SK-N-DZ (cell line): ENCODE data around the gene GPR42. TPM values are rescaled to one million over a fixed set of nuclear protein-coding genes. Genes with fewer than 3 reads are reported as not detected.
A peak's percentile ranks its signal among the peaks of the same experiment; 100 is the strongest.

Source experiments
- DNase-seq: peaks from one replicate; pipeline ENCODE4 v3.0.0-alpha.2; 2015; ENCODE audit warnings: low spot score
- polyA plus RNA-seq, 2 experiments: library from polyadenylated mRNA; depleted of rRNA; stranded (reverse); fragments of >200 nt; gene quantifications; 2 replicates each; pipeline ENCODE4 v1.2.3, GENCODE V29; 2014

The GPR42 gene, protein sequence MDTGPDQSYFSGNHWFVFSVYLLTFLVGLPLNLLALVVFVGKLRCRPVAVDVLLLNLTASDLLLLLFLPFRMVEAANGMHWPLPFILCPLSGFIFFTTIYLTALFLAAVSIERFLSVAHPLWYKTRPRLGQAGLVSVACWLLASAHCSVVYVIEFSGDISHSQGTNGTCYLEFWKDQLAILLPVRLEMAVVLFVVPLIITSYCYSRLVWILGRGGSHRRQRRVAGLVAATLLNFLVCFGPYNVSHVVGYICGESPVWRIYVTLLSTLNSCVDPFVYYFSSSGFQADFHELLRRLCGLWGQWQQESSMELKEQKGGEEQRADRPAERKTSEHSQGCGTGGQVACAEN
- polyA plus RNA-seq (2014; cell fraction: cytosol; rRNA removed): not detected in 2 replicates
- polyA plus RNA-seq (2014; cell fraction: nucleus; rRNA removed): not detected in 2 replicates

DNA sequence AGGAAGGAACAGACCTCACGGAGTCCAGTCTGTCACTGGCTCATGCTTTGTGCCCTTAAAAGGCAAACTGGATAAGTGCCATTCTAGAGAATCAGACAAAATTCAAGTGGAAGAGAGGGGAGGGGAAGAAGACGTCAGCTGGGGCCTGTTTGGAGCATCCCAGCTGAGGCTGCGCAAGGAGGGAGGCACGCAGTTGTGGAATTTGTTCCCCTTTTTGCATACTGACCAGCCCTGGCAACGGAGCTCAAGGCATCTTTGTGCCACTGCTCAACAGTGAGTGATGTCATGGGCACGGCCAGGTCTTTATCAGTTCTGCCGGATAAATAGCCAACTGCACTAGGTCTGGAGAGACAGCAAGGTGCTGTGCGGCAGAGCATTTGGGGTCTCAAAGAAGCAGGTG, at the start of gene GPR42:
Gene GPR42 (plus strand): TSS at position 347 of the 400 bp plus-strand sequence. CDS start 292 bp downstream, outside the sequence.
- DNase-seq: no peak

DNA sequence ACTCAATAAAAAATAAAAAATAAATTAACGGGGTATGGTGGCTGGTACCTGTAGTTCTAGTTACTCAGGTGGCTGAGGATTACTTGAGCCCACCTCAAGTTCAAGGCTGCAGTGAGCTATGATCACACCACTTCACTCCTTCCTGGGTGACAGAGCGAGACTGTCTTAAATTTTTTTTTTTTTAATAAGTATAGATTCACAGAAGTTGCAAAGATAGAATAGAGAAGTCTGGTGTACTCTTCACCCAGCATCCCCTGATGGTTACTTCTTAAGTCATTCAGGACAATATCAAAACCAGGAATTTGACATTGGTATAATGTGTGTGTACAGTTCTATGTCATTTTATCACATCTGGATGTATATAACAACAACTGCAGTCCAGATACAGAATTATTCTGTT, 49.6 kb upstream of the GPR42 start:
- no peak for DNase-seq

DNA sequence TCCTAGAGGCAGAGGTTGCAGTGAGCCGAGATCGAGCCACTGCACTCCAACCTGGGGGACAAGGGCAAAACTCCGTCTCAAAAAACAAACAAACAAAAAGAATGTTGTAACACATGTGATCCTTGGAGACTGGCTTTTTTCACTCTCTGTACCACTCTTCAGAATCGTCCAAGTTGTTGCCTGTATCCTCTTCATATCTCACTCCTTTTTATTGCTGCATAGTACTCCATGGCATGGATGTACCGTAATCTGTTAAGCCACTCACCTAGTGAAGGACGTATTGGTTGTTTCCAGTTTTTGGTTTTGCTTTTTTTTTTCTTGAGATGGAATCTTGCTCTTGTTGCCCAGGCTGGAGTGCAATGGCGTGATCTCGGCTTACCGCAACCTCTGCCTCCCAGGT, 48.9 kb upstream of the GPR42 start:
- no peak for DNase-seq

DNA sequence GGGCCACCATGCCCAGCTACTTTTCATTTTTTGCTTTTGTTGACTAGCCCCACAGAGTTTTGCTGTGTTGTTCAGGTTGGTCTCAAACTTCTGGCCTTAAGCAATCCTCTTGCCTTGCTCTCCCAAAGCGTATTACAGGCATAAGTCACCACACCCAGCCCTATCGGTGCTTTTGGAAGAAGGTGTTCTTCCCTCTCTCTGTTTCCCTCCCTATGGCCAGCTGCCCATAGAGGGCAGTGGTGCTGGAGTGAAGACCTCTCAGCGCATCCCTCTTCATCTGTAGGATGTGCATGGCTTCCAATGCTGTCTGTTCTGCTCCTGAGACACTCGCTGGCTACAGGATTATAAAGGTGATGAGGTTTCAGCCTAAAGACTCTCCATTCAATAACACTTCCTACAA, 43.2 kb upstream of the GPR42 start:
- no peak for DNase-seq

DNA sequence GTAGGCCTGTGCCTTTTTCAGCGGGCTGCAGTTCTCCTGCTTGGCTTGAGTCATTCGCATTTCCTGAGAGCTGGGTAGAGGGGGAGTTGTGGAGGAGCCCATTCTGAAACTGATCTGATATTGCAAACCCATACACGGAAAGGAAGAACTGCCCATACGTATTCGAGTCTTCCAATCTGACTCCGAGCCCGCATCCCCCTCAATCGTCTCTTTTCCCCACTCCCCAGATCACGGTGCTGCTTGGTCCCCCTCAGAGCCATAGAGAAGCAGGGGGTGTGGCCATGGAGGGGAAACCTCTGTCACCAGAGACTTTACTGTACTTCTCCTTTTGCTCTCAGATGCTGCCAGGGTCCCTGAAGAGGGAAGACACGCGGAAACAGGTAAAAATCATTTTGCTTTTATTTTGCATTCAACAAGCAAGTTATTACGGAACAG, 42.0 kb upstream of the GPR42 start, which contains the start of gene CD22:
Gene CD22 (plus strand): TSS at position 337 of the 435 bp plus-strand sequence. CDS start 2,854 bp downstream, outside the sequence.
- no peak for DNase-seq

DNA sequence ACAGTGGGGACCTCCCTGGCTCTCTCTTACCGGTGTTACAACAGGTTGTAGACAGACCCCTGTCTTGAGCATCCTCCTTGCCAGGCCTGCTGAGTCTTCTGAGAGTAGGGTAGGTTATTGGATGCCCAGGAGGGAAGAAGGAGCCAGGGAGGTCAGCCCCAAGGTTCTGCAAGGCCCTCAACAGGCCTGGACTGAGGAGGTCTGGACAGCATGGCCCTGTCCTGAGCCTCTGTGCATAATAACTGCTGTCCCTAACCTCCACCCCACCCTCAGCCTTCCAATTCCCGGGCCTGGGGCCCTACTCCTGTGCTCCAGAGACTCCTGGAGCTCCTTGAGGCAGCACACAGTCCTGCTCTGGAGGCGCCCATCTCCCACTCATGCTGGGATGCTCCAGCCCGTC, 41.5 kb upstream of the GPR42 start:
- no peak for DNase-seq

DNA sequence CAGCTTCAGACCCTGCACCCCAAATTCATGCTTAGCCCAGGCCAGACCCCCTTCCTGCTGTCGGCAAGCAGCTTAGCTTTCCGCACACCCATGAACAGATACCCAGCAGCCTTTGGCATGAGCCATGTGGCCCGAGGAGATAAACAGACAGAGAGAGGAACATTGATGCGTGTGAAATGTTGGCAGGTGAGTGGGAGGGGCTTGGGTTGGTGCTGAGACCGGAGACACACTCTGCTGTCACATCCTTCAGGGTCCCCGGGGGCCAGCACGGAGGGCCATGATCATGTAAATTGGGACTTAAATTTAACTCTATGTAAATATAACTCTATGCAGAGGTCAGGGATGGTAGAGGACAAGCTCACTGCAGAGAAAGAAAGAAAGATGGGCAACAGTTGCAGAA, 40.4 kb upstream of the GPR42 start:
- no peak for DNase-seq

DNA sequence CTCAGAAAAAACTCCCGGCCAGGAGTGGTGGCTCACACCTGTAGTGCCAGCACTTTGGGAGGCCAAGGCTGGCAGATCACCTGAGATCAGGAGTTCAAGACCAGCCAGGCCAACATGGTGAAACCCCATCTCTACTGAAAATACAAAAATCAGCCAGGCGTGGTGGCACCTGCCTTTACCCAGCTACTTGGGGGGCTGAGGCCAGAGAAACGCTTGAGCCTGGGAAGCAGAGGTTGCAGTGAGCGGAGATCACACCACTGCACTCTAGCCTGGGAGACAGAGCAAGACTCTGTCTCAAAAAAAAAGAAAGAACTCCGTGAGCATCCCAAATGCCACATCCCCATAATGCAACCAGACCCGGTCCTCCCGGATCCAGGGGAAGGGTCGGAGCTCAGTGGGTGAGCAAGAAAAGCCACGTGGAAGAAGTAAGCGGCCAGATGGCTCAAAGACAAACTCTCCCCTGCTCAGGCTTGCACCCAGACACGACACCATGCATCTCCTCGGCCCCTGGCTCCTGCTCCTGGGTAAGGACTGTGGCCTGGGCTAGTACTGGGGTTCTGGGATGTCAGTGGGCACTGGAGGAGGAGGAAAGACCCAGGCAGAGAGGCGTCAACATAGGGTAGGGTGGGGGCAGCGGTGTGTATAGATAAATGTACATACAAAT, 39.2 kb upstream of the GPR42 start:
- DNase-seq: no peak

DNA sequence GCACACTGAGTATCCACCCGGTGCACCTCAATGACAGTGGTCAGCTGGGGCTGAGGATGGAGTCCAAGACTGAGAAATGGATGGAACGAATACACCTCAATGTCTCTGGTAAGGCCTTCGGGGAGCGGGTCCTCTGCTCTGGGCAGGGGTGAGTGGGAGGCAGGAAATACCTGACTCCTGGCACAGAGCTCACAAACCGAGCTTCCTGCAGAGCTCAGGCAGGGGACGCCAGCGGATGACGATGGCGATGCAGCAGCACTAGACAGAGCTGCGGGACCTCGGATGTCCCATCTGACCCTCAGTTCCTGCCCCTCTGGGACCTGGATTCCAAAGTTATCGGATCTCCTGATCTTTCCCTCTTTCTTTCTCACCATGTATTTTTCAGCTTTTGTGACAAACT, 38.1 kb upstream of the GPR42 start:
- no peak for DNase-seq

DNA sequence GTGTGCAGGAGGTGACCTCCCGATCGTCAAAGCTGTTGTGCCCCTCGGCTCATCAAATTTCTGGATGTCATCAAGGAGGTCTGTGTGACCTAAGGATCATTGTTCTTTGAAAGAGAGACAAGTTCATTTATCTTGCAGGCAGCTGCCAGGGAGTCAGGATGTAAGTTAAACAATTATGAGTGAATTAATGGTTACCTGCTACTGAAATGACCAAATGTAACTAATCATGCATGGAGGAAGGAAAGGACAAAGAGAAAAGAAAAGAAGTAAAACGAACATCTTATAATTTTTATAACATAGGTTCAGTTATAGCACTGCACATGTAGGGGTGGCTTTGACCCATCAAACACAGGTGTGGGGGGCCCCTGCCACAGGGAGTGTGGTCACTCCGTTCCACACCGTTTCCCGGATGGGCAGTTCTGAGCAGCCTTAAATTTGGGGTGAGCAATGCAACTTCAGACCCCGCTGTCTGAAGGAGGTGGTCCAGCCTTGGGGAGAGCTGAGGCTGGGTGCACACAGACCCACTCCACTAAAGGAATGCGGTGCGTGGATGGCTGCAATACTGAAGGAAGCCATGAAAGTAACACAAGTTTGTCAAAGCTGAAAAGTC, 36.6 kb upstream of the GPR42 start:
- no peak for DNase-seq

DNA sequence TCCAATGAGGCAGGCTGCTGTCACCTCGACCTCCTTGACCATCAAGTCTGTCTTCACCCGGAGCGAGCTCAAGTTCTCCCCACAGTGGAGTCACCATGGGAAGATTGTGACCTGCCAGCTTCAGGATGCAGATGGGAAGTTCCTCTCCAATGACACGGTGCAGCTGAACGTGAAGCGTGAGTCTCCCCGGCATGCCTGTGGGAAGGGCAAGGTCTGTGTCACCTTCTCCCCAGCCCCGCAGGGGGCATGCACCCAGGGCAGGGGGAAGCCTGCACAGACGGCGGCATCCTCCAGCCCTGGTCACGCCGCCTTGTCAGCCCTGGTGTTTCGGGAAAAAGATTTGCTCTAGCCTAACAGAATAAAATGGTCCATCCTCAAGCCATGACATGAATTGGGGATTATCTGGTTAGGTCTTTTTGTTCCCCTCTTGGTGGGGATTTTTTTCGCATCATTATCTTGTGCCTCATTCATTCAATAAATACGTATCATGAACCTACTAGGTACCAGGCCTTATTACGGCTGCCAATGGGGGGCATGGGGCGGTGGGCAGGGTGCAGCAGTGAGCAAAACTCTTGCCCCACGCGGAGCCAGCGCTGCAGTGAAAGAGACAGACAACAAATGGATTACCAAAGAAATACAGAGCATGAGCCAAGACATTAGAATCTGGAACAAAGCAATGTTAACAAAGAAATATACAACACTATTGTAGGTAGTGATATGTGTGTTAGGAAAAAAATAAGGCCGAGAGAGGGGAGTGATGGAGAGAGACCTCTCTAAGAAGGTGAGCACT, 34.5 kb upstream of the GPR42 start:
- no peak for DNase-seq

DNA sequence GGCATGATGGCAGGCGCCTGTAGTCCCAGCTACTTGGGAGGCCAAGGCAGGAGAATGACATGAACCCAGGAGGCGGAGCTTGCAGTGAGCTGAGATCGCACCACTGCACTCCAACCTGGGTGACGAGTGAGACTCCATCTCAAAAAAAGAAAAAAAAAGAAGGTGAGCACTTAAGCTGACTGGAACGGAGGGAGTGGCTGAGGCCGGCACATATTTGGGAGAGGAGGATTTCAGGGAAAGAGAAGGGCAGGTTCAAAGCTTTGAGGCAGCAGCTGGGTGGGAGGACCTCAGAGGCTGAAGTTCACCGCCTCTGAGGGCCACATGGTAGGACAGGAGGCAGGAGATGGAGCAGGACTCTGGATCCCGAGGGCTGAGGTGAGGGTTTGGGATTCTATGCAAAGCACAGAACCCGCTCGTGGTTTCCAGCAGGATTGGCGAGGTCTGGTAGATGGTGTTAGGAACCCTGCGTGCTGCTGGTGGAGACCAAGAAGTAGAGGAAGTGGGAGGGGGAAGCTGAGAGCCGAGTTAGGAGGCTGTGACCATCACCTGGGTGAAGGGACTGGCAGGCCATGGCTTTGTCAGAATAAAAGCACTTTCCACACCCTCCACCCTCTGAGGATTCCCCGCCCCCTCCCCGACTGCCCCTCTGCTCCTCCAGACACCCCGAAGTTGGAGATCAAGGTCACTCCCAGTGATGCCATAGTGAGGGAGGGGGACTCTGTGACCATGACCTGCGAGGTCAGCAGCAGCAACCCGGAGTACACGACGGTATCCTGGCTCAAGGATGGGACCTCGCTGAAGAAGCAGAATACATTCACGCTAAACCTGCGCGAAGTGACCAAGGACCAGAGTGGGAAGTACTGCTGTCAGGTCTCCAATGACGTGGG, 33.5 kb upstream of the GPR42 start:
- DNase-seq: no peak

DNA sequence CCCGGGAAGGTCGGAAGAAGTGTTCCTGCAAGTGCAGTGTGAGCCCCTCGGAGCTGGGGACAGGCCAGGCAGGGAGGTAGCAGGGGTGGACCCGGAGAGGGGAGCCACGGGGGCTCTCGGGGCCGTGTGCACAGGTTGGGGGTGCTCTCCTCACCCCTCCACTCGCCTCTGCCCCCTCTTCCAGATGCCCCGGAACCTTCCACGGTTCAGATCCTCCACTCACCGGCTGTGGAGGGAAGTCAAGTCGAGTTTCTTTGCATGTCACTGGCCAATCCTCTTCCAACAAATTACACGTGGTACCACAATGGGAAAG, 32.9 kb upstream of the GPR42 start:
- DNase-seq: no peak

DNA sequence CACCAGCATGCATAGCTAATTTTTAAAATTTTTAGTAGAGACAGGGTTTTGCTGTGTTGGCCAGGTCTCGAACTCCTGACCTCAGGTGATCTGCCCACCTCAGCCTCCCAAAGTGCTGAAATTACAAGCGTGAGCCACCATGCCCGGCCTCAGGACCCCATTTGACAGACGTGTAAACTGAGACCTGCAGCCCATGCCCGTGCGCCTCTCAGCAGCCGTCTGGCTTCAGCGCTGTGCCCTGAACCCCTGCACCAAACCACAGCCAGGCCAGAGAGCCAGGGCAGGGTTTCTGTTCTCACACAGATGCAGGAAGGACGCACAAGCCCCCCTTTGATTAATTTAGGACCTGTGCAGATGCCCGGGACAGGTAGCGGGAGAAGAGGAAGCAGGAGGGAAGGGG, 30.4 kb upstream of the GPR42 start:
- no peak for DNase-seq

DNA sequence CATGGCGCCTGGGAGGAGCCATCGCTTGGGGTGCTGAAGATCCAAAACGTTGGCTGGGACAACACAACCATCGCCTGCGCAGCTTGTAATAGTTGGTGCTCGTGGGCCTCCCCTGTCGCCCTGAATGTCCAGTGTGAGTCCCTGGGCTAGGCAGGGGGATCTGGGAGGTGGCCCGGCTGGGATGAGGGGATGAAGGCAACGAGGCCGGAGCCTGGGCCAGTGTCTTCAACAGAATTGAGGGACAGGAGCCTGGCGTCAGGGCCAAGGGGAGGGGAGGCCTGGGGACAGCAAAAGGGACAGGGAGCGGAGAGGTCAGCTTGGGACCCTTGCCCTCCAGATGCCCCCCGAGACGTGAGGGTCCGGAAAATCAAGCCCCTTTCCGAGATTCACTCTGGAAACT, 29.9 kb upstream of the GPR42 start:
- no peak for DNase-seq

DNA sequence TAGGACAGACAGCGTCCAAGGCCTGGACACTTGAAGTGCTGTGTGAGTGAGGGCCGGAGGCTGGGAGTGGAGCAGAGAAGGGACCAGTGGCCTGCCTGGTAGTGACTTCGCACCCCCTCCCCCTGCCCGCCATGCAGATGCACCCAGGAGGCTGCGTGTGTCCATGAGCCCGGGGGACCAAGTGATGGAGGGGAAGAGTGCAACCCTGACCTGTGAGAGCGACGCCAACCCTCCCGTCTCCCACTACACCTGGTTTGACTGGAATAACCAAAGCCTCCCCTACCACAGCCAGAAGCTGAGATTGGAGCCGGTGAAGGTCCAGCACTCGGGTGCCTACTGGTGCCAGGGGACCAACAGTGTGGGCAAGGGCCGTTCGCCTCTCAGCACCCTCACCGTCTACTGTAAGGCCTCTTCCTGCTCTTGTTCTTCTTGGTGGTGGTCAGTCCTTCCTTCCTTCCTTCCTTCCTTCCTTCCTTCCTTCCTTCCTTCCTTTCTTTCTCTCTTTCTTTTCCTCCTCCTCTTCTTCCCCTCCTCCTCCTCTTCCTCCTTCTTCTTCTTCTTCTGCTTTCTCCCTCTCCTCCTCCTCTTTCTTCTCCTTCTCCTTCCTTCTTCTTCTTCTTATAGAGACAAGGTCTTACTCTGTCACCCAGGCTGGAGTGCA, 29.2 kb upstream of the GPR42 start:
- DNase-seq: no peak

DNA sequence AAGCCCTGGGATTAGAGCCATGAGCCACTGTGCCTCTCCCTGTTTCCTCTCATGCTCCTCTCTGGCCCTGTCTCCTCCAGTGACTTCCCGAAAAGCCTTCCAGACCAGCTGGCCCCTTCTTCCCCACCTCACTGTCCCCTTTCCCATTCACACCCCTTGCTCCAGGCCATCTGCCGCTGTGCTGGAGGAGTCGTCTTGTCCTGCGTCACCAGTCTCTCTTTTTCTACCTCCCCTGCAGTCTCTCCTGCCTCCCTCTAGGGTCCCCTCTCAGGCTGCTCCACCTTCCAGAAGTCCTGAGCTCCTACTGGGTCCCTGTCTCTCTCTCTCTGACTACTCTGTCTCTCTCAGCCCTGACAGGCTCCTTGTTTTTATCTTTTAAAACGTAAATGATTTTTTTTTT, 28.4 kb upstream of the GPR42 start:
- peak; percentile 12 for DNase-seq

DNA sequence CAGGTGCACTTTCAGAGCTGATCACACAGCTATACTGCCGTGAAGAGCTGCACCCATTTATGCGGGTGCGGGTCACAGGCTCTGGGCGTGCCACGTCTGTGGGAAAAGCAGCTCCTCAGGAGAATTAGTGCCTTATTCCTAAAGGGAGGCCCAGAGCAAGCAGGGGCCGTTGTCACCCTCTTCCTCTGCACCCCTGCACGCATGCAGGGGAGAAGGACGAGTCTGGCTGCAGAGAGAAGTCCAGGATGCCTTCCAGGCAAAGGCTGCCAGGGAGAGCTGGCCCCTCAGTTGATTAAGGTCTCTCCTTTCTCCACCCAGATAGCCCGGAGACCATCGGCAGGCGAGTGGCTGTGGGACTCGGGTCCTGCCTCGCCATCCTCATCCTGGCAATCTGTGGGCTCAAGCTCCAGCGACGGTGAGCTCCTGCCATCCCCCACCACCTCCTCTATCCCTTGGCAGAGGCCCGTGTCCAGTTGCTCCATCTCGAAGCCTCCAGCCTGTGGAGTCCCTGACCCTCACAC, 26.3 kb upstream of the GPR42 start:
- no peak for DNase-seq

DNA sequence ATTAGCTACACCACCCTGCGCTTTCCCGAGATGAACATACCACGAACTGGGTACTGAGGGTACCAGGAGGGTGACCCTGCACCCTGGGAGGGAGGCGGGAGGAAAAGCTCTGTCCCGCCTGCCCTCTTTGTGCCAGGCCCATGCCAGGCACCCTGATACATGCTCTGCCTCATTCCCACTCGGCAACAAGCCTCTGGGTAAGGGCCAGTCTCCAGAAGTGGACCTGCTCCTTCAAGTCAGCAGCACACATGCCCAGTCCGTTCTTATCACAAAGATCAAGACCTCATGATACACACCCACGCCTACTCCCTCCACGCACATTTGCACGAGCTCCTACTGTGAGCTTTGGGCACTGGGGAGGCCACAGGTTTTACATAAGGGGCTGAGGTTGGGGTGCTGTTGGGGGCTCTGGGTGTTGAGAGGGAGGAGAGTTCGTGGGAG, 25.2 kb upstream of the GPR42 start:
- no peak for DNase-seq
